Activated CD8-positive, alpha-beta memory T cell treated with anti-CD3 and anti-CD28 coated beads, Interleukin-2, amount 10 ng/mL, durations not matched to agents 7 days and 5 days (primary cell): ENCODE results near the gene ADGRG6. TPM values are rescaled to one million over a fixed set of nuclear protein-coding genes. Genes with fewer than 3 reads are reported as not detected.
"Not testable (repeated sequence)": the region's sequence is repeated elsewhere in the genome, so short reads cannot be mapped to it uniquely, and the experiment has no call there.

ENCODE experiments used
- ATAC-seq: fragments of 150-1000 bp; cut with Tn5 transposase; one replicate; pipeline ENCODE4 v1.10.0; 2021; ENCODE audit warnings: moderate library complexity
- CTCF ChIA-PET: fragments of 350-600 bp; sonication (Branson Sonifier 250); formaldehyde crosslinking; loops from one replicate; lab custom pipeline; 2021; ENCODE audit warnings: antibody characterized with exemption; lab: Charles Lee
- DNase-seq: peaks from one replicate; pipeline ENCODE4 v3.0.0-alpha.2; 2020
- H3K27ac Mint-ChIP-seq: one replicate; pipeline ENCODE4 v1.8.0; 2021; ENCODE audit warnings: mild to moderate bottlenecking, mixed read lengths
- H3K27me3 Mint-ChIP-seq: one replicate; pipeline ENCODE4 v1.8.0; 2021; ENCODE audit warnings: mixed read lengths
- H3K36me3 Mint-ChIP-seq: one replicate; pipeline ENCODE4 v1.8.0; 2021; ENCODE audit warnings: mild to moderate bottlenecking, mixed read lengths
- H3K4me1 Mint-ChIP-seq: one replicate; pipeline ENCODE4 v1.8.0; 2021; ENCODE audit warnings: mixed read lengths
- H3K4me3 Mint-ChIP-seq: one replicate; pipeline ENCODE4 v1.8.0; 2021; ENCODE audit warnings: mild to moderate bottlenecking, moderate library complexity, mixed read lengths
- H3K9me3 Mint-ChIP-seq: one replicate; pipeline ENCODE4 v1.8.0; 2022; ENCODE audit warnings: low read depth, mixed read lengths
- total RNA-seq, 2 experiments: library from RNA; stranded (reverse); gene quantifications; one replicate each; pipeline ENCODE4 v1.2.3, GENCODE V29; 2021

Gene ADGRG6
- total RNA-seq, 2 experiments from 2014 or later = 0.26 to 0.52 TPM

DNA sequence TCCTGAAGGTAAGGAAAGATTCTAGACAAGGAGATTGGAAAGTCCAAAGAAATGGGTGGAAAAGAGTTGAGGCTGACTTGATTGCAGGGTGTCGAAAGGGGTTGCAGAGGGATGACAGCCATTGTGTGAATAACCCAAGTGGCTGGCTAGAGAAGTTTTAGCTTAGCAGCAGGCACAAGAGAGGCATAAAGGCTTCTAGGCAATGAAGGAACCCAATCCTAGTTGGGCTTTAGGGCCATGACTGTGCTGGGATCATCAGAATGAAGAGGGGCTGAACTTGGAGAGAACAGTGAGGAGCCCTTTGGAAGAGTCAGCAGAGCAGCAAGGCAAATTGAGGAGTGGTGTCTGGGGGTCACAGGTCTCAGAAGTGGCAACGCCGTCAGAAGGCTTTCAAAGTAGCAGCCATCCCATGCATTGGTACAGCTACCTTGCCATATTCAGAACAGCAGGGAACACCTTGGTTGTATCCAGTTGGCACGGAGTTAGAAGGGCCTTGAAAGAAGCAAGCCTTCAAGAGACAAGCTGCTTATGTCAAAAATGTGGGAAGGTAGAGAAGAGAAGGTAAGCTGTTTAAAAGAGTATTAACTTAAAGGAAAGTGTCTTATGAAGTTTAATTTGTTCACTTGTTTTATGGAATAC, 146.4 kb downstream of the ADGRG6 start:
- DNase-seq (no peak), ATAC-seq (no peak)
- H3K9me3 Mint-ChIP-seq = no peaks in the 10 kb centered on the region
- H3K27ac Mint-ChIP-seq = no peak overlapping the region
- H3K27me3 Mint-ChIP-seq = peaks cover 6% of the 10 kb centered on the region
- no peaks in the 10 kb centered on the region for H3K36me3 Mint-ChIP-seq
- H3K4me1 Mint-ChIP-seq = no peaks in the 10 kb centered on the region
- CTCF ChIA-PET = no interaction called here
- no peak overlapping the region for H3K4me3 Mint-ChIP-seq

DNA sequence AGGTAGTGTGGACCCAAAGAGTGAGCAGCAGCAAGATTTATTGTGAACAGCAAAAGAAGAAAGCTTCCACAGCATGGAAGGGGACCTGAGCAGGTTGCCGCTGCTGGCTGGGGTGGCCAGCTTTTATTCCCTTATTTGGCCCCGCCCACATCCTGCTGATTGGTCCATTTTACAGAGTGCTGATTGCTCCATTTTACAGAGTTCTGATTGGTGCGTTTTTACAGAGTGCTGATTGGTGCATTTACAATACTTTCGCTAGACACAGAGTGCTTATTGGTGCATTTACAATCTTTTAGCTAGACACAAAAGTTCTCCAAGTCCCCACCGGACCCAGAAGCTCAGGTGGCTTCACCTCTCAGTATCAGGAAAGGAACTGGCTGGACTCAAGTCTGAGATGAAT, 149.0 kb downstream of the ADGRG6 start:
- CTCF ChIA-PET, H3K36me3 Mint-ChIP-seq, H3K9me3 Mint-ChIP-seq, H3K27me3 Mint-ChIP-seq, H3K27ac Mint-ChIP-seq, H3K4me1 Mint-ChIP-seq, DNase-seq, ATAC-seq, H3K4me3 Mint-ChIP-seq: not testable (repeated sequence)

DNA sequence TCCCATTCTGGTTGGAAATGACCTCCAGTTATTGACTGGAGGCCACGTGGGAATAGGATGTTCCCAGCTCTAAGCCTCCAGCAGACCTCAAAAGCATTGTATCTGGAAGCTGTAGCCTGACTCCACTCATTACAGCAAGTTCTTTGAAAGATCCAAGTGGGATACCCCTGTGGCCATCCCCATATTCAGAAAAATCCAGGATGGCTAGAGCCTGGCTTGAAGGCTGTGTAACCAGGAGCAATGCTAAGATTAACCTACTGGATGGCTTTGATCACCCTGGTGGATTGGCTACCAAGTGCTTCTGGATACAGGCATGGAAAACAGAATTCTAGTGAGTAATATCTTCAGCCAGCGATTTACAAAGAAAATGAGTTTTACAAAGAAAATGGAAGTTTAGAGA, 151.2 kb downstream of the ADGRG6 start:
- no peak for DNase-seq
- no peak overlapping the region for H3K4me3 Mint-ChIP-seq
- H3K36me3 Mint-ChIP-seq = no peaks in the 10 kb centered on the region
- peaks cover 3% of the 10 kb centered on the region for H3K27me3 Mint-ChIP-seq
- H3K27ac Mint-ChIP-seq = no peak overlapping the region
- CTCF ChIA-PET = no interaction called here
- no peak for ATAC-seq
- H3K9me3 Mint-ChIP-seq = no peaks in the 10 kb centered on the region
- no peaks in the 10 kb centered on the region for H3K4me1 Mint-ChIP-seq

DNA sequence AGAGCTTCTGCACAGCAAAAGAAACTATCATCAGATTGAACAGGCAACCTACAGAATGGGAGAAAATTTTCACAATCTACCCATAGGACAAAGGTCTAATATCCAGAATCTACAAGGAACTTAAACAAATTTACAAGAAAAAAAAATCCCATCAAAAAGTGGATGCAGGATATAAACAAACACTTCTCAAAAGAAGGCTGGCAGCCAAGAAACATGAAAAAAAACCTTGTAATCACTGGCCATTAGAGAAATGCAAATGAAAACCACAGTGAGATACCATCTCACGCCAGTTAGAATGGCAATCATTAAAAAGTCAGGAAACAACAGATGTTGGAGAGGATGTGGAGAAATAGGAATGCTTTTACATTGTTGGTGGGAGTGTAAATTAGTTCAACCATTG, 152.4 kb downstream of the ADGRG6 start:
- H3K36me3 Mint-ChIP-seq, CTCF ChIA-PET, ATAC-seq, DNase-seq, H3K4me3 Mint-ChIP-seq, H3K4me1 Mint-ChIP-seq, H3K27ac Mint-ChIP-seq, H3K27me3 Mint-ChIP-seq, H3K9me3 Mint-ChIP-seq: not testable (repeated sequence)

- not testable (repeated sequence) for ATAC-seq, H3K4me3 Mint-ChIP-seq, H3K4me1 Mint-ChIP-seq, H3K9me3 Mint-ChIP-seq, H3K27ac Mint-ChIP-seq, H3K27me3 Mint-ChIP-seq, H3K36me3 Mint-ChIP-seq, DNase-seq
- CTCF ChIA-PET = interaction anchor here (1.0 kb wide), 1 partner anchor 20 kb away, joined by 3 read pairs; no protein-coding TSS in a partner anchor
Measured at GRCh38 chr6:142454848-142455247, 153.0 kb downstream of the ADGRG6 start.

- Mint-ChIP-seq H3K4me1 (no peaks in the 10 kb centered on the region), H3K9me3 (no peaks in the 10 kb centered on the region), H3K27ac (no peak overlapping the region), H3K36me3 (no peaks in the 10 kb centered on the region), H3K4me3 (no peak overlapping the region), H3K27me3 (peaks cover 3% of the 10 kb centered on the region)
- no peak for DNase-seq
- CTCF ChIA-PET = interaction anchor here (1.0 kb wide), 1 partner anchor 19 kb away, joined by 3 read pairs; no protein-coding TSS in a partner anchor
- ATAC-seq = no peak
Measured at GRCh38 chr6:142455957-142456589, 154.3 kb downstream of the ADGRG6 start.

DNA sequence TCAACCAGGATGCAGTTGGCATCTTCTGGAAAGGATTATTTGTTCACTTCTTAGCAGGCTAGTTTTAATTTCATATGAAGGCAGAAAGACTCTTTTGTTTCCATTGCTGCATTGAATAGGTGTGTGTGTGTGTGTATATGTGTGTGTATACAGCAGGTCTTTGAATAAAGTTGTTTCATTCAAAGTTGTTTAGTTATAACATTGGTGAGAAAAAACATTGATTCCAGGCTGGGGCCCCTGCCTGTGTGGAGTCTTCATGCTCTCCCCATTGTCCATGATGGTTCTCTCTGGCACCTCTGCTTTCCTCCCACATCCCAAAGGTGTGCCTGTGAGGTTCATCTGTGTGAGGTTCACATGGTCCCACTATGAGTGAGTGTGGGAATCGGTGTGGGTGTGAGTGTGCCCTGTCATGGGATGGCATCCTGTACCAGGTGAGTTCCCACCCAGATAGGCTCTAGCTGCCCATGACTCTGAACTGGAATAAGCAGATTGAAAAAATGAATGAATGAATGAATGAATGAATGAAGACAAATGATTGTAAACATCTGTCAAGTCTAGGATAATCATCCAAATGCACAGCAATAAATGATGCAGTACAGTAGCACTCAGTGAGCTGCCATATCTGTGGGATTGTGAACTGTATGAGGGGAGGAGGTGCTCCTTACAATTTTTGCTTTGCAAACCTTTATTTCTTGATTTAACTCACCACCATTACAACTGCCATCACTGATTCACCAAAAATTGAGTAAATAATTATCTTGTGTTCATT, 156.0 kb downstream of the ADGRG6 start:
- no peak overlapping the region for H3K27ac Mint-ChIP-seq
- DNase-seq (no peak), ATAC-seq (no peak)
- no peaks in the 10 kb centered on the region for H3K4me1 Mint-ChIP-seq
- CTCF ChIA-PET = no interaction called here
- peaks cover 3% of the 10 kb centered on the region for H3K27me3 Mint-ChIP-seq
- H3K36me3 Mint-ChIP-seq = no peaks in the 10 kb centered on the region
- no peak overlapping the region for H3K4me3 Mint-ChIP-seq
- peaks cover 6% of the 10 kb centered on the region for H3K9me3 Mint-ChIP-seq

GRCh38 chr6:142458836-142459235, 157.0 kb downstream of the ADGRG6 start:
- peaks cover 3% of the 10 kb centered on the region for H3K27me3 Mint-ChIP-seq
- H3K36me3 Mint-ChIP-seq = peaks cover 1% of the 10 kb centered on the region
- ATAC-seq = no peak
- CTCF ChIA-PET = no interaction called here
- H3K4me3 Mint-ChIP-seq = no peak overlapping the region
- no peak for DNase-seq
- no peak overlapping the region for H3K27ac Mint-ChIP-seq
- peaks cover 6% of the 10 kb centered on the region for H3K9me3 Mint-ChIP-seq
- no peaks in the 10 kb centered on the region for H3K4me1 Mint-ChIP-seq

DNA sequence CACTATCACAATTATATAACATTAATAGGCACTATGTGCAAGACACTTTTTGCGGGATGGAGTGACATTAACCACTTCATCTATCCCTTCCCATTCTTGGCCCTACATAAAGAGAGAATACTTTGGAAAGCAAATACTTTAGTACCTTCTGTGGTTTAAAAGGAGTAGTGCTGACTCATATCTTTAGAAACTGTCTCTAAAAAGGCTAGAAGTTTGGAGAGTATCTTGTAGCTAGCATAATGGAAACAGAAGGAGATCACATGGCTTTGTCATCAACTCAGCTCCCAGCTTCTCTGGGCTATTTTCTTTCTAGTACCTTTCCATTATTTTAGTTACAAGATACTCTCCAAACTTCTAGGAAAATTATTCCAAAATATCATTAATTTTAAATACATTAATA, 157.5 kb downstream of the ADGRG6 start:
- ATAC-seq = no peak
- Mint-ChIP-seq H3K36me3 (peaks cover 1% of the 10 kb centered on the region), H3K27ac (no peak overlapping the region), H3K27me3 (peaks cover 5% of the 10 kb centered on the region), H3K4me1 (no peaks in the 10 kb centered on the region), H3K4me3 (no peak overlapping the region), H3K9me3 (peaks cover 6% of the 10 kb centered on the region)
- CTCF ChIA-PET = no interaction called here
- no peak for DNase-seq

- Mint-ChIP-seq H3K4me3 (no peak overlapping the region), H3K27ac (no peak overlapping the region), H3K4me1 (no peaks in the 10 kb centered on the region), H3K27me3 (peaks cover 8% of the 10 kb centered on the region), H3K36me3 (peaks cover 1% of the 10 kb centered on the region), H3K9me3 (peaks cover 6% of the 10 kb centered on the region)
- DNase-seq (no peak), ATAC-seq (no peak)
- CTCF ChIA-PET = no interaction called here
Measured at GRCh38 chr6:142462260-142462659, 160.5 kb downstream of the ADGRG6 start.

DNA sequence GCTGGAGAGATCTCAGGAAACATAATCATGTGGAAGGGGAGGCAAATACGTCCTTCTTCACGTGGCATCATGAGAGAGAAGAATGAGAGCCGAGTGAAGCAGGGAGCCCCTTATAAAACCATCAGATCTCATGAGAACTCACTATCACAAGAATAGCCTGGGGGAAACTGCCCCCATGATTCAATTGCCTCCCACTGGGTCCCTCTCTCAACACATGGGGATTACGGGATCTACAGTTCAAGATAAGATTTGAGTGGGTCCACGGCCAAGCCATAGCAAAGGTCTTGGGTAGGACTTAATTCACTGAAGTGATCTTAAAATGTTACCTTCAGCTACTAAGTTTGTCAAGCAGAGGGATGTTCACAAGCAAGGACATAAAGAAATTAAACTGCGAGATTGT, 162.2 kb downstream of the ADGRG6 start:
- DNase-seq = no peak
- Mint-ChIP-seq H3K36me3 (peaks cover 1% of the 10 kb centered on the region), H3K9me3 (peaks cover 6% of the 10 kb centered on the region), H3K4me1 (no peaks in the 10 kb centered on the region), H3K27ac (no peak overlapping the region), H3K4me3 (no peak overlapping the region), H3K27me3 (peaks cover 12% of the 10 kb centered on the region)
- ATAC-seq = no peak
- CTCF ChIA-PET = no interaction called here

DNA sequence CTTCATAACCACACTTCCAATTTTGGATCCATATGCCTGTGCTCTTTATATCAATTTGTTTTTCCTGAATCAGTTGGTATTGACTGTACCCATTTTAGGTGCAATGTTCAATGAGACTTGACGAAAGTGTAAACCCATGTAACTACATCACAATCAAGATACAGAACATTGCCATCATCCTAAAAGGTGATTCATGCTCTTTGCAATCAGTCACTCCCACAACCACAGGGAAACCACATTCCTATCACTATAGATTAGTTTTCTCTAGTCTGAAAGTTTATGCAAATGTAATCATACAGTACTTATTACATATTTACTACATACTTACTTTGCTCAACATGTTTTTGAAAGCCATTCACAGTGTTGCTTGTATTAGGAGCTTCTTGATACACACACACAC, 167.4 kb downstream of the ADGRG6 start:
- Mint-ChIP-seq H3K27me3 (peaks cover 18% of the 10 kb centered on the region), H3K4me3 (no peak overlapping the region), H3K9me3 (no peaks in the 10 kb centered on the region), H3K27ac (no peak overlapping the region), H3K36me3 (no peaks in the 10 kb centered on the region), H3K4me1 (no peaks in the 10 kb centered on the region)
- ATAC-seq (no peak), DNase-seq (no peak)
- CTCF ChIA-PET = no interaction called here

- DNase-seq (no peak), ATAC-seq (no peak)
- Mint-ChIP-seq H3K4me3 (no peak overlapping the region), H3K4me1 (no peaks in the 10 kb centered on the region), H3K9me3 (no peaks in the 10 kb centered on the region), H3K27me3 (peaks cover 22% of the 10 kb centered on the region), H3K27ac (no peak overlapping the region), H3K36me3 (no peaks in the 10 kb centered on the region)
- CTCF ChIA-PET = no interaction called here
Measured at GRCh38 chr6:142470421-142470820, 168.6 kb downstream of the ADGRG6 start.
